ENCODE measurements around the gene MSANTD1. TPM values are rescaled to one million over a fixed set of nuclear protein-coding genes. Genes with fewer than 3 reads are reported as not detected.

MSANTD1 gene
- total RNA-seq, 1 donor from 2014 or later: 1.2 TPM

DNA sequence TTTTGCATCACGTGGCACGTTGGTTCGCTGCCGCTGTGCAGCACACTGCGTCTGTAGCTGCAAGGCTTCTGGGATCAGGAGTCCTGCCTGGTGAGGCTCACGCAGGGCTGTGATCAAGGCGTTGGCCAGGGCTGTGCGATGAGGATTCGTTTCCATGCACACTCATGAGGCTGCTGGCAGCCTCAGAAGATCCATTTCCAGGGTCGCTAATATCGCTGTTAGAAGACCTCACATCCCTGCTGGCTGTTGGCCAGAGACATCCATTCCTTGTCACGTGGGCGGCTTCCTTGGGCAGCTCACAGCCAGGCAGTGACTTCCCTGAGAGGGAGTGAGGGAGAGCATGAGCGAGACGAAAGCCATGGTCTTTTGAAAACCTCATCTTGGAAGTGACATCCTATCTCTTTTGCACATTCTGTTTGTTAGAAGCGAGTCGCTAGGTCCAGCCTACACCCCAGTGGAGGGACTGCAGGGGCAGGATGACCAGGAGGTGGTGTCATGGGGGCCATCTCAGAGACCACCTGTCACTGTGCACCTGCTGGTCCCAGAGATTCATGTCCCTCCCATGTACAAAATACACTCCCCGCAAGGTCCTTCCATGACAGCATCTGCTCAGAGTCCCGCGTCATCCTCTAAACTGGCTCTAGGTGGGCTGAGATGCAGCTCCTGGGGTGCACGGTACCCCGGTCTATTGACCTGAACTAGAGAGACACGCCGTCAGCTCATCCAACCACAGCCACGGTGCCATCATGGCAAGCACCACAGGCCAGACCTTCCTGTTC, 56.1 kb downstream of the MSANTD1 start:
- Mint-ChIP-seq H3K27me3 (ENCODE audit: low read depth) (no peaks in the 10 kb centered on the region), H3K4me1 (peaks cover 64% of the 10 kb centered on the region), H3K4me3 (no peak overlapping the region), H3K36me3 (ENCODE audit: low read depth) (peaks cover 2% of the 10 kb centered on the region), H3K9me3 (no peaks in the 10 kb centered on the region), H3K27ac (ENCODE audit: unreplicated experiment) (peak overlapping the region; percentile 94)
- TF ChIP-seq, protein P1, sequence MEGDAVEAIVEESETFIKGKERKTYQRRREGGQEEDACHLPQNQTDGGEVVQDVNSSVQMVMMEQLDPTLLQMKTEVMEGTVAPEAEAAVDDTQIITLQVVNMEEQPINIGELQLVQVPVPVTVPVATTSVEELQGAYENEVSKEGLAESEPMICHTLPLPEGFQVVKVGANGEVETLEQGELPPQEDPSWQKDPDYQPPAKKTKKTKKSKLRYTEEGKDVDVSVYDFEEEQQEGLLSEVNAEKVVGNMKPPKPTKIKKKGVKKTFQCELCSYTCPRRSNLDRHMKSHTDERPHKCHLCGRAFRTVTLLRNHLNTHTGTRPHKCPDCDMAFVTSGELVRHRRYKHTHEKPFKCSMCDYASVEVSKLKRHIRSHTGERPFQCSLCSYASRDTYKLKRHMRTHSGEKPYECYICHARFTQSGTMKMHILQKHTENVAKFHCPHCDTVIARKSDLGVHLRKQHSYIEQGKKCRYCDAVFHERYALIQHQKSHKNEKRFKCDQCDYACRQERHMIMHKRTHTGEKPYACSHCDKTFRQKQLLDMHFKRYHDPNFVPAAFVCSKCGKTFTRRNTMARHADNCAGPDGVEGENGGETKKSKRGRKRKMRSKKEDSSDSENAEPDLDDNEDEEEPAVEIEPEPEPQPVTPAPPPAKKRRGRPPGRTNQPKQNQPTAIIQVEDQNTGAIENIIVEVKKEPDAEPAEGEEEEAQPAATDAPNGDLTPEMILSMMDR (conservative IDR thresholded peaks at IDR 0.05): no peak
- DNase-seq (ENCODE audit: low read depth, low spot score): no peak

DNA sequence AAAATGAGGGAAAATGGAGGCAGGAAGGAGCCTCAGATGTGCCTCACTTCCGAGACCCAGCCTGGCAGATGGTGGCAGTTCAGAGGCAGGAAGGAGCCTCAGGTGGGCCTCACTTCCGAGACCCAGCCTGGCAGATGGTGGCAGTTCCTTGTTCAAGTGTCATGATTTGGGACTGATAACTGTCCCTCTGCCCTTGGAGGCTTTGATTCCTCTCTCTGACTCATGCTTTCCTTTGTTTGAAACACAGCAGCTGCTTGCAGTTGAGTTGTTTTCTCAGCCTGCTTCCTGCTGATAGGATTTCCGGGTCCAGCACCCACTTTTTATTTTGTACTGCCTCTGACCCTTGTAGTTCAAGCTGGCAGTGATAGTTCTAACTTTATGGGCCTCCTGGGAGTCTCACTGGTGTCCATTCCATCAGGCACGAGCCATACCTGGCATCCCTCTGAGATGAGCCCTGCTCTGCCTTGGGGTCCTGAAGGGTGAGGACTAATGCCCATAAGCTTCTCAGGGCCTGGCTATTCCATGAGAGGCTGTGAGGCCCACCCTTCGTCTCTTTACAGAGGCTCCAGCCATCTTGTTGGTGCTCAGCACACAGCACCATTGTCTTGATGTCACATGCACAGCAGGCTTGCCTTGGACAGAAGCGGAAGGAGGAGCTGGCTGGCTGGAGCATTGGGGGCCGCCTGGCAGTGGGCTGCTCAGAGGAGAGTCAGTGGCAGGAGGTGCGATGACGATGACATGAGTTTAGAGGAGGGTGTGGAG, 56.8 kb downstream of the MSANTD1 start:
- H3K27me3 Mint-ChIP-seq (ENCODE audit: low read depth): no peaks in the 10 kb centered on the region
- TF ChIP-seq, protein P1 (conservative IDR thresholded peaks at IDR 0.05): no peak
- peaks cover 2% of the 10 kb centered on the region for H3K36me3 Mint-ChIP-seq (ENCODE audit: low read depth)
- no peak for DNase-seq (ENCODE audit: low read depth, low spot score)
- peak overlapping the region; percentile 23 for H3K4me3 Mint-ChIP-seq
- no peaks in the 10 kb centered on the region for H3K9me3 Mint-ChIP-seq
- peaks cover 63% of the 10 kb centered on the region for H3K4me1 Mint-ChIP-seq
- peak overlapping the region; percentile 94 for H3K27ac Mint-ChIP-seq (ENCODE audit: unreplicated experiment)

Other genes starting within 250 kb of the MSANTD1 start
- not detected in 2 replicates for gene HTT-AS, start 174.6 kb upstream of the MSANTD1 start, total RNA-seq
- gene HTT, start 174.5 kb upstream of the MSANTD1 start, total RNA-seq: 72.0 and 77.7 TPM in 2 replicates
- gene RGS12, start 43.9 kb downstream of the MSANTD1 start, total RNA-seq: 60.4 and 69.5 TPM in 2 replicates
- gene HGFAC, start 192.8 kb downstream of the MSANTD1 start, total RNA-seq: 1.3 and 1.6 TPM in 2 replicates
- 0.16 TPM in 1 of 2 replicates, not detected in the other for gene DOK7, start 214.1 kb downstream of the MSANTD1 start, total RNA-seq

All from neural crest cell (in vitro differentiated cells).